GM21723 (cell line): ENCODE results near the gene TULP4.
"Not testable (repeated sequence)": the region's sequence is repeated elsewhere in the genome, so short reads cannot be mapped to it uniquely, and the experiment has no call there.

ENCODE experiments used
- ATAC-seq: cut with Tn5 transposase; IDR thresholded peaks from one replicate; pipeline ENCODE4 v1.9.1; 2021; ENCODE audit warnings: mild to moderate bottlenecking, moderate library complexity; ENCODE audit not compliant: unreplicated experiment

The TULP4 gene

DNA sequence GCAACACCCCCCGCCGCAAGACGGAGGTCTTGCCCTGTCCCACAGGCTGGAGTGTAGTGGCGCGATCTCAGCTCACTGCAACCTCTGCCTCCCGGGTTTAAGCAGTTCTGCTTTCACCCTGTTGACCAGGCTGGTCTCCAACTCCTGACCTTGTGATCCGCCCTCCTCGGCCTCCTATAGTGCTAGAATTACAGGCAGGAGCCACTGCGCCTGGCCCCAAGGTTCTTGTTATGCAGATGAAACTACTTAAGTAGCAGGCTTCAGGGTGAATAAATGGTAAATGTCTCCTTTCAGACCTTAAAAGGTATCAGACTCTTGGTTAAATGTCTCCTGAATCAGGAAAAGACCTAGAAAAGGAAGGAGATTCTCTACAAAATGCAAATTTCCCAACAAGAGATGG, 152.2 kb downstream of the TULP4 start:
- ATAC-seq: no peak

DNA sequence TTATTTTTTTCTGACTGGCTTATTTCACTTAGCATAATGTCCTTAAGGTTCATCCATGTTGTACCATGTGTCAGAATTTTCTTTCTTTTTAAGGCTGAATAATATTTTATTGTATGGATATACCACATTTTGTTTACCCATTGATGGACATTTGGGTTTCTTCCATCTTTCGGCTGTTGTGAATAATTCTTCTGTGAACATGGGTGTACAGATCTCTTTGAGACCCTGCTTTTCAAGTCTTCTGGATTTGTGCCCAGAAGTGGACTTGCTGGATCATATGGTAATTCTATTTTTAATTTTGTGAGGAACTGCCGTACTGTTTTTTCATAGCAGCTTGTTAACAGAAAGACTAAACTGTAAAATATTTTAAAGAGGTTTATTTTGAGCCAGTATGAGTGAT, 153.0 kb downstream of the TULP4 start:
- ATAC-seq: no peak

DNA sequence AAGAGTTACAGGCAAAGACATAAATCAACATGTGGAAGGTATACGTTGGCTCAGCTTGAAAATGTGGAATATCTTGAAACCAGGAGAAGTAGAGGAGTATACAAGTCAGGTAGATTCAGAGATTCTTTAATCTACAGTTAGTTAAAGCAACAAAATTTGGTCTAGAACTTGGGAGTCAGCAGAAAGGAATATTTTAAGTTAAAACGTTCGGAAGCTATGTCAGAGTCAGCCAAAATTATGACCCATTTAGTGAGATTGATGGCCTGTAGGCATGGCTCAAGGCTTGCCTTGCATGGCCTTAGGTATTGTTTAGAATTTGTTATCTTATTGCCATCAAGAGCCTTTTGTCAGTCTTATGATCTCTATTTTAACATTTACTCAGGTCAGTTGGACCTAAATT, 153.5 kb downstream of the TULP4 start:
- no peak for ATAC-seq

DNA sequence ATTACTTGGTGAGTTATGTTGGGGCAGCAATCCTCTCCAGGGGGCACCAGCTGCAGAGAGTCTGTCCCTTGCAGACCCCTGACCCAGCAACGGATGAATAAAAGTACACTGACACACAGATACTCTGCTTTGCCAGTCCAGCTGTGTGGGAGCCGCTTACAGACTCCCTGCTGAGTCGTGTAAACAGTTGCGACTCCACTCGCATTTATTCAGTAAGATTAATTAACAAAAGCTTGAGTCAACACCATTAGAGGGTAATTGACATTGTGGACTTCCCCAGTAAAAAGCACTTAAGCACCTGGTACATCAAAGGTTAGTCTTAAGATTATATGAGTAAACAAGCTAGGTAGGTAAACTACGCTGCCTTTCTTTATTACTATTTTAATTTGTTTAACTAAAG, 155.7 kb downstream of the TULP4 start:
- no peak for ATAC-seq

DNA sequence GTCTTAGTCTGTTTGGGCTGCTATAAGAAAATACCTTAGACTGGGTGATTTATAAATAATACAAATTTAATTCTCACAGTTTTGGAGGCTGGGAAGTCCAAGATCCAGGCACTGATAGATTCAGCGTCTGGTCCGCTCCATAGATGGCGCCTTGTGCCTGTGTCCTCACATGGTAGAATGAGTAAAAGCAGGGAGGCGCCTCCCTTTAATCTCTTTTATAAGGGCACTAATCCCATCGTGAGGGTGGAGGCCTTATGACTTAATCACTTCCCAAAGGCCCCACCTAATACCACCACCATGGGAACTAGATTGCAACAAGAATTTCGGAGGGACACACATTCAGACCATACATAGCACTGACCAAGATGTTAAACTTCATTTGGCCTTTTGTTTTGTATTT, 156.4 kb downstream of the TULP4 start:
- no peak for ATAC-seq

DNA sequence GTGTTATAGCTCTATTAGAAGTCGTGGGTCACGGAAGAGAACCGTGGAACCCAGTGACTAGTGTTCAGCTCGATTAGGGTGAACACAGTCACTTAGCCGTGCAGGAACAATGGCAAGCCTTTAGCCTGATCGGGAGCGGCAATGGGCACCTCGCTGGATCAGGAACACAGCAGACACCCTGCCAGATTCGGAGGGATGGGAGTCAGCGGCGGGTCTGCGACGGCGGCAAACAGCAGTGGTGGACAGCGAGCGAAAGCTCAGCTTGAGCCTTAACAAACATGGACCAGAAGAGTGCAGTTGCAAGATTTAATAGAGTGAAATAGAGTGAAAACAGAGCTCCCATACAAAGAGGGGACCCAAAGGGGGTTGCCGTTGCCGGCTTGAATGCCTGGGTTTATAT, 157.8 kb downstream of the TULP4 start:
- ATAC-seq: not testable (repeated sequence)

DNA sequence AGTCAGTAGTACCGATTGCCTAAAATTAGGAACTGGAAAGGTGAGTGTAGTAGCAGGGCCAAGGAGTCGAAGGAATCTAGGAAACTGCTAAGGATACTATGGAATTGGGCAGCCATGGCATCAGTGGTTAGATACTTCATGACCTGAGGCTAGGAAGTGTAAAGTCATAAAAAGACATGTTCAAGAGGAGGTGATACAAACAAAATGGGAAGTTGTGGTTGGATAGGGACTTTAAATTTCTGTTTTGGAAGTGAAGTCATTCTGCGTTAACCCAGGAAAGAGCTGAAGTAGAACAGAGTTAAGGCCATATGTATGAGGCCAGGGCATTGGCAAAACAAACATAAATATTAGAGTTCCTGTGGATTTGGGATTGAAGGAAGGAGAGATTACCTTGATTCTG, 159.1 kb downstream of the TULP4 start:
- no peak for ATAC-seq

DNA sequence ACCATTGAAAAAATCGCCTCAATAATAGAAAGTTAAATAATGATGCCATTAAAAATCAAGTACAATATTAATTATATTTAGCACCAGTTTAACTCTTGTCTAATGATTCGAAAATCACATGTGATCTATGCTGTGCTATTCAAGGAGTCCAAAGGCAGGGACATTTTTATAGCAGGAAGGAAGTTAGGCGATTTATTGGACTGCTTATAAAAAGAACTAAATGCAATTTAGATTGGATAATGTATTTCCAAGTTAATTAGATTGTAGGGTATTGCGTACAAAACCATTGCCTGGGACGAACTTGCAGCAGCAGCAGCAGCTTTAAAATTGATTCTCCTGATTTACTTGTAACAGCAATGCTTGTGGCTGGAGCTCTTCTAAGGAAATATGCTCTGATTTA, 160.2 kb downstream of the TULP4 start:
- no peak for ATAC-seq

DNA sequence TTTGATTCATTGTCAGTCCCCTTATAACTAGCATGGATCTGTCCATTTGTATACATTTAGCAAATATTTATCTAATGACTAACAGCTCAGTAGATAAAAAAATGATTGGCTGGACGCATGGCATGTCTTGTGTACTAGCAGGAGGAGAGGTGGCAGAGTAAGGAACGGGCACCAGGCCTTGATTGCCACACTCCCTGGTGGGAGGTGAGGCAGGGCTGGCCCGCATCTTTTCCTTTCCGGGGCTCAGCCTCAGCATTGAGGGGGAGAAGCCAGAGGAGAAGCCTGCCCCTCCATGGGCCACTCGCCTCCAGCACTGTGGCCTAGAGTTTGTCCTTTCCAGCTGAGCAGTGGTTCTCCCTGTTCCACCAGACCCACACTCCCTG, 162.7 kb downstream of the TULP4 start:
- peak; percentile 12 for ATAC-seq

DNA sequence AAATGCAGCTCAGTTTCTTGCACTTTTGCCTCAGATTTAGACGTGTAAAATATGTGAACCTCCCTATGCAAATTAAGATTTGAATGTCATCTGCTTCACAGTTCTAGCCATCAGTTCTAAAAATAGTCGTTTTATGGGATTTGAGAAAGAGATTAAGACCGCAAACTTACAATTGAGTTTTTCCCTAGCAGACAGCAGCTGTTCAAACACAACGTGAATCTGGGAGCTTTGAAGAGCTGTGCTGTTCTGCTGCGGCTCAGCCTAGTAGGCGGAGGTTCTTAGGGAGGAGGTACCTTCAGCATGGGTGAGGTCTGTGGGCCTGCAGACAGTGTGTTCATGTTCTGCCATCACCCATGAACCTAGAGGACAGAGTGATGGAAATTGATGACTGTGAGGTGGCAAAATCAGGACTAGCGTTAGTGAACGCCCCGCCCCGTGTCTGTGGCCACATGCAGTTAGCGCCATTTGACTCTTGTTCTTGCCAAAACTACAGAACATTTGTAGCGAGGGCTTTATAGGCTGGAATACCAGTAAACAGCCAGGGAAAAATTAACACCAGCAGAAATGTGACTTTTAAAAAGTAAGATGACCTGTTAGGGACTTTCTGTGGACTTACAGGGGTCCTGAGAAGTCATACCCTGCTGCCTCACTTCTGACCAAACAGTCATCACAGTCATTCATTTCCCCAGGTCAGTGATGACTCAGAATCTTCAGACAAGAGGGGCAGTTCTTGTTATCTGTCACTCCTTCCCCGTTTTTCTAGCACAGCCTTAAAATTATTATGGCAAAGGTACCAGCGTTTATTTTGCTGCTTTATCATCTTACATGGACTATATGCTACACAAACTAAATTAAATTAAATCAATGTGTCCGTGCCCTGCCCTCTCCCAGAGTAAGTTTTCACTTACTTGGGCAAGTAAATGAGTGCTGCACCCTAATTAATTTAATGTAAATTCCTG, 163.4 kb downstream of the TULP4 start:
- ATAC-seq: peak; percentile 82

DNA sequence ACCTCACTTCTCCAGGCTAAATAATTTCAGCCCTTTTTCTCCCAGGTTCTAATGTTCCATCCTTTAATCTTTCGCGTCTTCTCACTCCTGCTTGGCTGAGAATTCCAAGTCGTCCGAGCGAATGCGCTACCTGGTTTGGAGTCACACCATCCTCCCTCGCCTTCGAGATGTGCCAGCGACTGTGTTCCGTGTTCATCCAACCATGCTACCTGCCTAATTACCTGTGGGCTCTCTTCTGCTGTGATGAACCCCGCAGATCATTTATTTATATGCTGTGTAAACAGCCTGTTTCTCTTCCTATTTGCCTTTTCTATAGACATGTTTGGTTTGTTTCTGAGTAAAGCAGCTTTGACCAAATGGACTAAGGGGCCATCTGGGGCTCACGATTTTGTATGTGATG, 164.1 kb downstream of the TULP4 start:
- ATAC-seq: no peak

DNA sequence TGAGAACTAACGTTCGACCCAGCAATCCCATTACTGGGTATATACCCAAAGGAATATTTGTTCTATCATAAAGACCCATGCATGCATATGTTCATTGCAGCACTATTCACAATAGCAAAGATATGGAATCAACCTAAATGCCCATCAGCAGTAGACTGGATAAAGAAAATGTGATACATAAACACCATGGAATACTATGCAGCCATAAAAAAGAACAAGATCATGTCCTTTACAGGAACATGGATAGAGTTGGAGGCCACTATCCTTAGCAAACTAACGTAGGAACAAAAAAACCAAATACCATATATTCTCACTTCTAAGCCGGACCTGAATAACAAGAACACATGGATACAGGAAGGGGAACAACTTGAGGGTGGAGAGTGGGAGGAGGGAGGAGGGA, 165.5 kb downstream of the TULP4 start:
- not testable (repeated sequence) for ATAC-seq

DNA sequence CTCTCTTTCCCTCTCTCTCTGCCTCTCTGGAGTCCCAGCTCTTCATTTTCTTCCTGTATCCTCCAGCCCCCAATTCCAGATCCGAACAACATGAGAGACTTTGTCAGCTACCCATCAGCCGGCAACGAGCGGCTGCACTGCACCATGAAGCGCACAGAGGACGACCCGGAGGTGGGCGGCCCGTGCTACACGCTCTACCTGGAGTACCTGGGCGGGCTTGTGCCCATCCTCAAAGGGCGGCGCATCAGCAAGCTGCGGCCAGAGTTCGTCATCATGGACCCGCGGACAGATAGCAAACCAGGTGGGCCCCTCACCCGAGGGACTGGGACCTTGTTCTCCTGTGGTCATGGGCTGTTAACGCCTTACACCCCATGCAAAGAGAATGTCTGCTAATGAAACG, 168.7 kb downstream of the TULP4 start:
- ATAC-seq: no peak

DNA sequence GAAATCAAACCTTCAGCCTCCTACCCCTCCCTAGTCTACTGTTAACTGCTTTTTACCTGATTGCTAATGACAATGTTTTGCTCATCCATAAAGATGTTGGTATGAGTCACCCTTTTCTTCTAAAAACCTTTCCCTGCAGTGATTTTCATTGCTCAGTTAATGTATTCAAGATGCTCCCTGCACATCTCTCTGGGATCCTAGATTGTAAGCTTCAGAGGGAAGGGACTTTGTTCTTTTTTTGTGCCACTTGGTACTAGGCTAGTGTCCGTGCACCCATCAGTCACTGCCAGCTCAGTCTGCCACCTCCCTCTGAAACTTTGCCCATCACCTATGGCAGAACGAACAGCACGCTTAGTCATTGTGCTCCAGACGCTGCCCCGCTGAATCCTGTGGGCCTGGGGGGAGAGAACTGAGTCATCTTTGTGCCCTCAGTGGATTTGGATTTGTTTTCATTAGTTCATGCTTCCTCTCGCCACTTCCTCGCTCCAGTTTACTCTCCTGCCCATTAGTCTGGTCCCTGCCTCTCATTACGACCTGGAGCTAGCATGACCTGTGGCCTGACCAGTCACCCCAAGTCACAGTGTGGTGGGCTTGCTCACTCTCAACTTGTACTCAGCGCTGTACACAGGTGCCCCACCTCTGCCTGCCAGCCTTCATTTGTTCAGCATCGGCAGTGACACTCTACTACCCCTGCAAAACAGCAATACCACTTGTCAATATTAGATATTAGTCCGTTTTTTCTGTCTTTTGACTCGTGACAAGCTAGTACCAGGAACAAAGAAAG, 169.6 kb downstream of the TULP4 start:
- no peak for ATAC-seq

DNA sequence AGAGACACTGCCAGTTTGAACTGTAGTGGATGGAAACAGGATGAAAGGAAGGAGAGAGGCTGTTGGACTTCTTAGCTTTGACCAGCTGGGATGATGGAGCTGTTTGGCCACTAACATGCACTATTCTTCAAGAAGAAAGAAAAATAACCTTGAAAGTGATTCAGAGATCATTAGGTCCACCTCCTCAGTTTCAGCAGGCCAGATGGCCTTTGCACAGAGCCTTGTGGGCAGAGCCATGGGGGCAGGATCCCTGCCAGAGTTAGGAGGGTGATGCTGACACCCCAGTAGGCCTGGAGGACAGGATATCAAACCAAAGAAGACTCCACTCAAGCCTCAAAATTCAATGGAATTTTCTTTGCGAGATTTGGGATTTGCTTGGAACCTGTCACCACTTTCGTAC, 173.2 kb downstream of the TULP4 start:
- no peak for ATAC-seq

DNA sequence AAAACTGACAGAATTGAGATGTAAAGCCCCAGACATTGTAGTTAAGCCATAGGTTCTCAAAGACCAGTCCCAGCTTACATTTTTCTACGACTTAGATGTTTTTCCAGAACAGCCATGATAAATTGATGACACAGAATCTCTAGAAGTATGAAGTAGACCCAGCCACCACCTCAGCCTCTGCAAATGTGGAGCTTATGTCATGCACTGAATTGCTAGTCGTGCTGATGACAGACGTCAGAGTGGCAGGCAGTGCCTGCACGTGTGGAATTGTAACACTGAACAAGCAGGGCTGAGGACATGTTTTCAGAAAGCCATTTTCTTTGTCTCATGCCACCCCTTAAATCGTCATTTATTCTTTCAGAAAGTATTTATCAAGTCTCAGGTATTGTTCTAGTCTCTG, 175.2 kb downstream of the TULP4 start:
- no peak for ATAC-seq

DNA sequence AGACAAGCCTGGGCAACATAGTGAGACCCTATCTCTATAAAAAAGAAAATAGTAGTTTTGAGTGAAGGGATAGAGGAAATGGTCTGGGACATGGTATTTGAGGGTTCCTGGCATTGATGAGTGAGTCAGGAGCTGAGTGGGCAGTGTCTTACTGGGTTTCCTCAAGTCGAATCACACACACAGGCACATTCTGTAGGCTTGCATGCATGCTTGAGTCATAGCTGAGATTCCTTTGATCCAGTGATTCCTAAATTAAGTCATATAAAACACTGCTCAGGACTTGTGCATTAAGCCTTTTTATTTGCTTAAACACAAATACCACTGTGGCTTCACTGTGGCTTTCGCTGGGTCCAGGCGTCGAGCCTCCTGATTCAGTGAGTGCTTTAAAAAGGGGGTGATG, 175.8 kb downstream of the TULP4 start:
- no peak for ATAC-seq

DNA sequence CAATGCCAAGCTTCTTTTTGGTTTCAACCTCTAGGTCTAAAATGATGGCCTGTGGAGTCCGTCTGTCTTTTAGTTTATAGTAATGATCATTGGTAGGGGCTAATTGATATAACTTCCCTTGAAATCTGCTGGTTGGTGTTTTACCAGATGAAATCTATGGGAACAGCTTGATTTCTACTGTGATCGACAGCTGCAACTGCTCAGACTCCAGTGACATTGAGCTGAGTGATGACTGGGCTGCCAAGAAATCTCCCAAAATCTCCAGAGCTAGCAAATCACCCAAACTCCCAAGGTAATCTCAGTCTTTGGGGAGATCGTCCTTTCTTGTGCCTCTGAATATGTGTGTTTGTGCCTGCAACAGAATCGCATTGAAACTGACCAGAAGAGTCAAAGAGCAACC, 177.2 kb downstream of the TULP4 start:
- ATAC-seq: no peak

DNA sequence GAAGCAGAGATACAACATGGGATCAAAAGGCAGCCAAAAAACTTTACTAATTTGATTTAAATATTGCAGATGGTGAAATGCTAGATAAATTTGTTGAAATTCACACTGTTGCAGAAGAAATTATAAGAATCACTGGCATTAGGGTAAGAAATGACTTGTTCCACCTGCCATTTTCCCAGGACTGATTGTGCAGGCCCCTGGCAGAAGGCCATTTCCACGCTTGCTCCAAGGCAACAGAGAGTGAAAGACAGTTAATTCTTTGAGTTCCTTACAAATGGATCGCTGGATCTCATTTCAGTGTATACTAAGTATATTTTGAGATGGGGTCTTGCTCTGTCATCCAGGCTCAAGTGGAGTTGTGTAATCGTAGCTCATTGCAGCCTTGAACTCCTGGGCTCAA, 180.6 kb downstream of the TULP4 start:
- ATAC-seq: no peak

DNA sequence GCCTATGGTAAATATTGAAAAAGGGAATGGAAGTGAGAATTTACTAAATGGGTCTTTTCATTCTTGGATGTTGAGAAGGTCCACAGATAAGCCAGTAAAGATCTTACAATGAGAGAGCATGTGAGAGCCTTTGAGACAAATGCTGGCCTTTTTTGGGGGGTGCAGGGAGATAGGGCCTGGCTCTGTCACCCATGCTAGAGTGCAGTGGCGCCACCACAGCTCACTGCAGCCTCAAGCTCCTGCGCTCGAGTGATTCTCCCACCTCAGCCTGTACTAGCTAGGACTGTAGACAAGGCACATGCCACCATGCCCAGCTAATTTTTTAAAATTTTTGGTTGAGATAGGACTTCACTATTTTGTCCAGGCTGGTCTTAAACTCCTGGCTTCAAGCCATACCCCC, 184.4 kb downstream of the TULP4 start:
- ATAC-seq: no peak

DNA sequence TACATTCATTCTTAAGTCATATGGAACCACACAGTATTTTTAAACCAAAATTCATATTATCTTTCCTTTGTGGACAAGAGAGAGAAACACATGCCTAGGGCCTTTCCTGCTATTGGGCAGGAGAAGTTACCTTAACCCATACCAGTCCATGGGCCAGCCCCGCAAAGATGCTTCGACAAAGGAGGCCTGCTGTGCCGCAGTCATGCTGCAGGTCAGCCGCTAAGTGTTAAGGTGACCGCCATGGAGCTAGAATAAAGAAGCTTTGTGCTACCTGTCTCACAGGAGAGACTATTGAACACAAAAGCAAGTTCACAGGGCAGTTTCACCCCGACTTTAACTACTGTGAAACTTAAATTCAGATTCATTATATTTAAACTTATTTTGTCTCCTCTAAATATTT, 185.4 kb downstream of the TULP4 start:
- ATAC-seq: no peak

DNA sequence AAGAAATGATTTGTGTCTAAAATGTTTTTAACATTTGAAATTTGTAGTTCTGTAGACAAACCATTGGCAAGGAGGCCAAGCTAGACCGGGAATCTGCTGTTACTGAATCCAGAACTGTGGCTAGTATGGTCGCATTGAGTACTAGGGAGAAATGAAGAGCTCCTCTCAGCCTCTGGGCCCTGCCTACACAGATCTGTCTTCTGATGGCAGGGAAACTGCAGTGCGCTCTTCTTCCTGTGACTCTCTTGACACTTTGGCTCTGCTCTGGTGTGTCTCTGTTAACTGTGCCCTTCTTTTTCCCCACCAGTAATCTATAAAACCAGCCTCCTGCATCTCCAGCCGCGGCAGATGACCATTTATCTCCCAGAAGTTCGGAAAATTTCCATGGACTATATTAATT, 186.1 kb downstream of the TULP4 start:
- ATAC-seq: no peak
